BJ (cell line): ENCODE results near the gene LSM6. TPM values are rescaled to one million over a fixed set of nuclear protein-coding genes. Genes with fewer than 3 reads are reported as not detected.

Experiments used
- CTCF ChIA-PET: fragments of 350-600 bp; formaldehyde crosslinking; extraction: SDS; loops from one replicate; lab custom pipeline; 2021; ENCODE audit warnings: antibody characterized with exemption, inconsistent platforms; lab: Yijun Ruan, JAX
- POLR2A ChIA-PET: fragments of 300-600 bp; sonication (Branson Sonifier 250); formaldehyde crosslinking; extraction: SDS; loops from one replicate; lab custom pipeline; 2021; ENCODE audit warnings: antibody characterized with exemption; lab: Charles Lee
- DNase-seq: peaks from one replicate; pipeline ENCODE4 v3.0.0-alpha.2; 2011; ENCODE audit warnings: low read depth
- H3K27me3 ChIP-seq: 2 replicates; pipeline ENCODE4 v1.6.0; 2011; ENCODE audit warnings: low read length; ENCODE audit not compliant: control insufficient read depth, insufficient read depth
- H3K36me3 ChIP-seq: 2 replicates; pipeline ENCODE4 v1.5.1; 2011; ENCODE audit warnings: low read length; ENCODE audit not compliant: control insufficient read depth, insufficient read depth
- H3K4me3 ChIP-seq: 2 replicates; pipeline ENCODE4 v1.5.1; 2011; ENCODE audit warnings: low read depth, mild to moderate bottlenecking, control low read depth, low read length
- polyA plus RNA-seq: library from polyadenylated mRNA; depleted of rRNA; stranded (reverse); fragments of >200 nt; gene quantifications from 2 replicates; pipeline ENCODE4 v1.2.3, GENCODE V29; 2011
- TF ChIP-seq, protein P1 (sequence below): IDR thresholded peaks from 2 replicates; pipeline ENCODE4 v1.5.1; 2011; ENCODE audit warnings: low read depth, mild to moderate bottlenecking, control low read depth, inconsistent platforms, low read length, moderate library complexity; ENCODE audit not compliant: insufficient read depth

LSM6 gene
- polyA plus RNA-seq, 1 experiment = 5.8 TPM

- POLR2A ChIA-PET = no interaction called here
These were observed 17.3 kb upstream of the LSM6 start for GRCh38 chr4:146158036-146158745.

DNA sequence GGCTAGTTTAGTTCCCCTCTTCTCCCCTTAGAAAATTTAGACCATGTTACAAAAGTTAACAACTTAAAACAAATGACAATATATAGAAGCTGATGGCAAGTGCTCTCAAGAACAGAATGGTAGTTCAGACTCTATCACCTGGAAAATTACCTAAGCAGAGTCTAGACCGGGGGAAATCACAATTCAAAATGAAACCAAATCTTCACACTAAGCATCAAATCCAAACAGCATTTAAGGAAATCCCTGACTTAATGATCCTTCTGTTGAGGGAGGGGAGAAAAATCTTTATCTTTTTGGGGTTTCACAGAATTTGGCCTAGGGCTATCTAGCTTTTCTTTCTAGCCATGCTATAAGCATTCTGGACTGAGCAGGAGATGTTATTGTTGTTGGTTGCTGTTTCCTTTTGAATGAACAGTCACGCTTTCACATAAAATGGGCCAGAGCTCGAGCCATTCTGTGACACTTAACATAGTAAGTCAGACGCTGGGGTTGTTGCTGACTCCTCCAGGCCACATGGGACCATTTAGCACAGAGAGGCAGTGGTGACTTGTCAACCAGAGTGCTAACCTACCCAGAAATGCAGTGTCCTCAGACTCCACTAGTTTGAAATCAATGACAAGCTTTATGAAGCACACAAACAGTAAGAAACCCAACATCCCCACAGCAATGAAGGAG is 16.0 kb upstream of the LSM6 start:
- no peak for DNase-seq
- TF ChIP-seq, protein P1, sequence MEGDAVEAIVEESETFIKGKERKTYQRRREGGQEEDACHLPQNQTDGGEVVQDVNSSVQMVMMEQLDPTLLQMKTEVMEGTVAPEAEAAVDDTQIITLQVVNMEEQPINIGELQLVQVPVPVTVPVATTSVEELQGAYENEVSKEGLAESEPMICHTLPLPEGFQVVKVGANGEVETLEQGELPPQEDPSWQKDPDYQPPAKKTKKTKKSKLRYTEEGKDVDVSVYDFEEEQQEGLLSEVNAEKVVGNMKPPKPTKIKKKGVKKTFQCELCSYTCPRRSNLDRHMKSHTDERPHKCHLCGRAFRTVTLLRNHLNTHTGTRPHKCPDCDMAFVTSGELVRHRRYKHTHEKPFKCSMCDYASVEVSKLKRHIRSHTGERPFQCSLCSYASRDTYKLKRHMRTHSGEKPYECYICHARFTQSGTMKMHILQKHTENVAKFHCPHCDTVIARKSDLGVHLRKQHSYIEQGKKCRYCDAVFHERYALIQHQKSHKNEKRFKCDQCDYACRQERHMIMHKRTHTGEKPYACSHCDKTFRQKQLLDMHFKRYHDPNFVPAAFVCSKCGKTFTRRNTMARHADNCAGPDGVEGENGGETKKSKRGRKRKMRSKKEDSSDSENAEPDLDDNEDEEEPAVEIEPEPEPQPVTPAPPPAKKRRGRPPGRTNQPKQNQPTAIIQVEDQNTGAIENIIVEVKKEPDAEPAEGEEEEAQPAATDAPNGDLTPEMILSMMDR = no peak
- Histone ChIP-seq H3K27me3 (no peaks in the 10 kb centered on the region; the same call in 1 of the 2 replicates), H3K4me3 (no peak overlapping the region), H3K36me3 (no peaks in the 10 kb centered on the region)
- CTCF ChIA-PET = interaction anchor here (1.6 kb wide), 1 partner anchor 63 kb away, joined by 5 read pairs; no protein-coding TSS in a partner anchor
- POLR2A ChIA-PET = no interaction called here

More at GRCh38 chr4:146158036-146158745, 17.3 kb upstream of the LSM6 start:
- H3K27me3 ChIP-seq = no peaks in the 10 kb centered on the region; the same call in 1 of the 2 replicates
- CTCF ChIA-PET = interaction anchor here (1.6 kb wide), 1 partner anchor 62 kb away, joined by 5 read pairs; no protein-coding TSS in a partner anchor
- no peak for DNase-seq
- H3K36me3 ChIP-seq = no peaks in the 10 kb centered on the region
- TF ChIP-seq, protein P1 = no peak
- no peak overlapping the region for H3K4me3 ChIP-seq

GRCh38 chr4:146161243-146161642 is 14.3 kb upstream of the LSM6 start:
- ChIA-PET CTCF (no interaction called here), POLR2A (no interaction called here)
- no peak for DNase-seq
- Histone ChIP-seq H3K36me3 (no peaks in the 10 kb centered on the region), H3K4me3 (no peak overlapping the region), H3K27me3 (no peaks in the 10 kb centered on the region; the same call in 1 of the 2 replicates)
- TF ChIP-seq, protein P1 = no peak

DNA sequence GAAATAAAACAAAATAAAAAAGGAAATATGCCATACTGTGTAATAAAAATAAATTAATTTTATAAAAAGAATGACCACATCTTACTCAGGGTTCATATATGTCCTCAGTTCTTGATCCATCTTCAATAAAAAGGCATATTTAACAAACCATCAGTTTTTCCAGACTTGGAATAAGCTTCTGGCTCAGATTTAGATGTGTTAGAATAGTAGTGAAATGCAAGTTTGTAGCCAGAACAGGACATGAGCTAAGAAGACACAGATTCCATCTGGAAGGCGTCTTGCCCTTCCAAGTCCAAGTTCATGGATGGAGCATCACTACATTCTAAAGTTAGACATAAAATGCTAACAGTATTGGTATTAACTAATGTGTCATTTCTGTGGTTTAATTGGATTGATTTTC is 10.3 kb upstream of the LSM6 start:
- no peak overlapping the region for H3K4me3 ChIP-seq
- H3K27me3 ChIP-seq = no peaks in the 10 kb centered on the region
- no peak for DNase-seq
- ChIA-PET POLR2A (no interaction called here), CTCF (interaction anchor here (1.2 kb wide), 1 partner anchor 16 kb away, joined by 5 read pairs; no protein-coding TSS in a partner anchor)
- TF ChIP-seq, protein P1 = no peak
- H3K36me3 ChIP-seq = no peaks in the 10 kb centered on the region

- peak; percentile 62 for DNase-seq
- CTCF ChIA-PET = interaction anchor here (1.2 kb wide), 1 partner anchor 15 kb away, joined by 5 read pairs; no protein-coding TSS in a partner anchor
- TF ChIP-seq, protein P1 = no peak
- H3K4me3 ChIP-seq = no peak overlapping the region
- POLR2A ChIA-PET = no interaction called here
- no peaks in the 10 kb centered on the region for H3K27me3 ChIP-seq
- no peaks in the 10 kb centered on the region for H3K36me3 ChIP-seq
These were observed 9.7 kb upstream of the LSM6 start for GRCh38 chr4:146165840-146166239.
